Epithelial cell of proximal tubule (primary cell): Measurements from ENCODE around the gene FCRLB. TPM values are rescaled to one million over a fixed set of nuclear protein-coding genes. Genes with fewer than 3 reads are reported as not detected.
"Not testable (repeated sequence)": the region's sequence is repeated elsewhere in the genome, so short reads cannot be mapped to it uniquely, and the experiment has no call there.

Experiments
- DNase-seq: peaks from one replicate; pipeline ENCODE4 v3.0.0-alpha.2; 2011; ENCODE audit warnings: low read depth
- H3K4me3 ChIP-seq: 2 replicates; pipeline ENCODE4 v1.5.1; 2011; ENCODE audit warnings: low read depth, mild to moderate bottlenecking, low read length
- total RNA-seq: library from RNA; depleted of rRNA; stranded (reverse); fragments of >200 nt; gene quantifications from 2 replicates; pipeline ENCODE4 v1.2.3, GENCODE V29; 2015
- TF ChIP-seq, protein P1 (sequence below): conservative IDR thresholded peaks from 2 replicates; pipeline ENCODE4 v1.5.1; 2012; ENCODE audit warnings: low read depth, mild to moderate bottlenecking, low read length

The FCRLB gene
- total RNA-seq, 1 donor from 2014 or later = 3.6 TPM

GRCh38 chr1:161720422-161720821, 922 bp upstream of the FCRLB start:
- no peak overlapping the region for H3K4me3 ChIP-seq
- TF ChIP-seq, protein P1, sequence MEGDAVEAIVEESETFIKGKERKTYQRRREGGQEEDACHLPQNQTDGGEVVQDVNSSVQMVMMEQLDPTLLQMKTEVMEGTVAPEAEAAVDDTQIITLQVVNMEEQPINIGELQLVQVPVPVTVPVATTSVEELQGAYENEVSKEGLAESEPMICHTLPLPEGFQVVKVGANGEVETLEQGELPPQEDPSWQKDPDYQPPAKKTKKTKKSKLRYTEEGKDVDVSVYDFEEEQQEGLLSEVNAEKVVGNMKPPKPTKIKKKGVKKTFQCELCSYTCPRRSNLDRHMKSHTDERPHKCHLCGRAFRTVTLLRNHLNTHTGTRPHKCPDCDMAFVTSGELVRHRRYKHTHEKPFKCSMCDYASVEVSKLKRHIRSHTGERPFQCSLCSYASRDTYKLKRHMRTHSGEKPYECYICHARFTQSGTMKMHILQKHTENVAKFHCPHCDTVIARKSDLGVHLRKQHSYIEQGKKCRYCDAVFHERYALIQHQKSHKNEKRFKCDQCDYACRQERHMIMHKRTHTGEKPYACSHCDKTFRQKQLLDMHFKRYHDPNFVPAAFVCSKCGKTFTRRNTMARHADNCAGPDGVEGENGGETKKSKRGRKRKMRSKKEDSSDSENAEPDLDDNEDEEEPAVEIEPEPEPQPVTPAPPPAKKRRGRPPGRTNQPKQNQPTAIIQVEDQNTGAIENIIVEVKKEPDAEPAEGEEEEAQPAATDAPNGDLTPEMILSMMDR = no peak
- DNase-seq = no peak

DNA sequence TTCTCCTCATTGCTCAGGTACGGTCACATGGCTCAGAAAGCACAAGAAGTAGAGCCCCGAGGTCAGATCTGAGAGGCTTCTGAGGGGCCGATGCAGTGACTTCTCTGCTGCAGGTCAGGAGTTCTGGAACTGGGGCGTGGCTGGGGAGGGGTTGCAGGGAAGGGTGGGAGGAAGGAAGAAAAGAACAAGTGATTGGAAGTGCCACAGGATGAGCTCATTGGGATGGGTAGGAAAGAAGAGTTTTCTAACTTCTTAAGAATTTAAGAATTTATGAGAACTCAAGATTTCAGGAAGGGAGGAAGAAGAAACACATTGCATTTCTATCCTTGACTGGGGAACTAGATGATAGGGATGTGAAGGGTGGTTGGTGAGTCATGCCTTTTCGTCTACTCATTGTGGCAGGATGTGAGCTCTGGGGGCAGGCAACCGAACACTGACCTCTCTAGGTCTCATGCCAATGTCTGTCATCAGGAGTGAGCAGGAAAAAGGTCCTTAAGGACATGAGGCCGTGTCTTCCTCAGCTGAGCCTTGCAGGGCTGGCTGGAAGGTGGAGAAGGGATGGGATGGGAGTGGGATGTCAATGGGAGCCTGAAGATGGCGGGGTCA, 497 bp downstream of the FCRLB start:
- TF ChIP-seq, protein P1 = no peak
- no peak overlapping the region for H3K4me3 ChIP-seq
- peak; percentile 65 for DNase-seq

DNA sequence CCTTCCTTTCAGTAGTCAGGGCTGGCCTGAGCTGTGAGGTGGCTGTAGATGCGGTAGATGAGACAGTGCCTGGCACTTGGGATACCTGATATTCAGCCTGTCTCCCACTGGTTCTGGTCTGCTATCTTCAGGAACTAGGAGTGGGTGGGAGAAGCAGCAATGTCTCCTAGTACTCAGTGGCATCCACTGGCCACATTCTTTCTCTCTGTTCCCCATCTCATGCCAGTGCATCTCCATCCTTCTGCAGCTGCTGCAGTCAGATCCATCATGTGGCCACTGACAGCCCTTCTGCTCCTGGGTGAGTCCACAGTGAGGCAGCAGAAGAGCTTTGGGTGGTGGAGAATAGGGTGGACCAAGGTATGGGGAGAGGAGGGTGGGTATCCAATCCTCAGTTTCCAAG, 1.1 kb downstream of the FCRLB start:
- no peak for DNase-seq
- TF ChIP-seq, protein P1 = no peak
- H3K4me3 ChIP-seq = no peak overlapping the region

GRCh38 chr1:161723459-161724141, 2.3 kb downstream of the FCRLB start:
- no peak overlapping the region for H3K4me3 ChIP-seq
- TF ChIP-seq, protein P1 = no peak
- no peak for DNase-seq

DNA sequence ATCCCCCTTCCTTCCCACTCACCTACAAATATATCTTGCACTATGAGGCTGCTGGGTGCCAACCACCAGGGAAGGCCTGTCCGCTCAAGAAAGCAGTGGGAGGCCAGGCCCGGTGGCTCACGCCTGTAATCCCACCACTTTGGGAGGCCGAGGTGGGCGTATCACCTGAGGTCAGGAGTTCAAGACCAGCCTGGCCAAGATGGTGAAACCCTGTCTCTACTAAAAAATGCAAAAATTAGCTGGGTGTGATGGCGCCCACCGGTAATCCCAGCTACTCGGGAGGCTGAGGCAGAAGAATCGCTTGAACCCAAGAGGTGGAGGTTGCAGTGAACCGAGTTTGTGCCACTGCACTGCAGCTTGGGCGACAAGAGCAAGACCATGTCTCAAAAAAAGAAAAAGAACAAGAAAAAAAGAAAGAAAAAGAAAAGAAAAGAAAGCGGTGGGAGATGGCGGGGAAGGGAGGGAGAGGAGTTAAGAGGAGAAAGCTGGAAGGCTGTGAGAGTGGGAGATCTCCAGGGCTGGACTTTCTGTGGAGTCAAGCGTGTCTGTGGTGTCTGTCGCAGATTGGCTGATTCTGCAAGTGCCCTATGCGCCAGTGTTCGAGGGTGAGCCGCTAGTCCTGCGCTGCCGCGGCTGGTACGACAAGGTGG, 4.0 kb downstream of the FCRLB start:
- not testable (repeated sequence) for DNase-seq
- H3K4me3 ChIP-seq = peak overlapping the region; percentile 78

- TF ChIP-seq, protein P1 = peak; percentile 38
- peak overlapping the region; percentile 78 for H3K4me3 ChIP-seq
- no peak for DNase-seq
These were observed 4.6 kb downstream of the FCRLB start for GRCh38 chr1:161725908-161726472.

DNA sequence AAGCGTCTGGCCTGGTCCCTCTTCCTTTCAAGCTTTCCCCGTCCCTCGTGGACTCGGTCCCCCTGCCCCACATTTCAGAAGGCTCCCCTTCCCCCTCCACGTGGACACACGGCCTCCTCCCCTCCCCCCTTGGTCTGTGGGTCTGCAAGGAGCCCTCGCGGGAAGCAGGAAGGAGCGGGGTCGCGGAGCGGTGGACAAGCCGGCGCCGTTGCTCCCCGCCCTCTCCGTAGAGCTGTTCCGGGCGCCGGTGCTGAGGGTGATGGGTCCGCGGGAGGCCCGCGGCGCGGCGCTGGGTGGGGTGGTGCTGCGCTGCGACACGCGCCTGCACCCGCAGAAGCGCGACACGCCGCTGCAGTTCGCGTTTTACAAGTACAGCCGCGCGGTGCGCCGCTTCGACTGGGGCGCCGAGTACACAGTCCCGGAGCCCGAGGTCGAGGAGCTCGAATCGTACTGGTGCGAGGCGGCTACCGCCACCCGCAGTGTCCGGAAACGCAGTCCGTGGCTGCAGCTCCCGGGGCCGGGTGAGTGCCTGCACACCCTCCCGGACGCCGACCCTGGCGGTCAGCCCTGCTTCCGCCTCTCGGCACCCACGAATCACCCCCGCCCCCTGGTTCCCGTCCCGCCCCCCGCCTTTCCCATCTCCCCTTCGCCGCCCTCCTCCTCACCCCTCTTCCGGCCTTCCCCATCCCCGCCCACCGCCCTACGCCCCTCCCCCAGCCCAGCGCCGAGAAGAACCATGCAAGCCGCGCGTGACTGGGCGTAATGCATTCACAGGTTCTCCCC, 5.3 kb downstream of the FCRLB start:
- no peak for DNase-seq
- peak overlapping the region; percentile 78 for H3K4me3 ChIP-seq
- TF ChIP-seq, protein P1 = no peak
